ENCODE results near the gene STAT3. TPM values are rescaled to one million over a fixed set of nuclear protein-coding genes. Genes with fewer than 3 reads are reported as not detected.

STAT3 gene
- total RNA-seq, 2 donors from 2014 or later: 346 to 380 TPM

GRCh38 chr17:42286411-42287221 lies 101.6 kb downstream of the STAT3 start:
- no peaks in the 10 kb centered on the region for H3K27me3 Mint-ChIP-seq (ENCODE audit: low read depth)
- ATAC-seq (replicated peaks in 1 of 2) (no peak), DNase-seq (no peak)
- peaks cover 84% of the 10 kb centered on the region for H3K4me1 Mint-ChIP-seq (ENCODE audit: low read depth)
- no peaks in the 10 kb centered on the region for H3K9me3 Mint-ChIP-seq
- peak overlapping the region; percentile 98 for H3K27ac Mint-ChIP-seq
- H3K4me3 Mint-ChIP-seq: peak overlapping the region; percentile 91 to 97
- H3K36me3 Mint-ChIP-seq (ENCODE audit: insufficient read depth in 2 of 2): peaks cover 16 to 22% of the 10 kb centered on the region in 2 donors

GRCh38 chr17:42285346-42286050 lies 102.7 kb downstream of the STAT3 start:
- Mint-ChIP-seq H3K27me3 (ENCODE audit: low read depth) (no peaks in the 10 kb centered on the region), H3K4me1 (ENCODE audit: low read depth) (peaks cover 77% of the 10 kb centered on the region), H3K36me3 (ENCODE audit: insufficient read depth in 2 of 2) (peaks cover 9 to 16% of the 10 kb centered on the region in 2 donors), H3K9me3 (no peaks in the 10 kb centered on the region), H3K27ac (peak overlapping the region; percentile 27), H3K4me3 (peak overlapping the region; percentile 91 to 97)
- DNase-seq (no peak), ATAC-seq (replicated peaks in 1 of 2) (no peak)

- H3K9me3 Mint-ChIP-seq: no peaks in the 10 kb centered on the region
- peaks cover 68% of the 10 kb centered on the region for H3K4me1 Mint-ChIP-seq (ENCODE audit: low read depth)
- peaks cover 3 to 9% of the 10 kb centered on the region in 2 donors for H3K36me3 Mint-ChIP-seq (ENCODE audit: insufficient read depth in 2 of 2)
- ATAC-seq (replicated peaks in 1 of 2) (no peak), DNase-seq (no peak)
- no peak overlapping the region for H3K27ac Mint-ChIP-seq
- no peak overlapping the region for H3K4me3 Mint-ChIP-seq
- no peaks in the 10 kb centered on the region for H3K27me3 Mint-ChIP-seq (ENCODE audit: low read depth)
Observed at GRCh38 chr17:42284566-42284965, 103.7 kb downstream of the STAT3 start.

GRCh38 chr17:42284024-42284369 lies 104.2 kb downstream of the STAT3 start:
- H3K27me3 Mint-ChIP-seq (ENCODE audit: low read depth): no peaks in the 10 kb centered on the region
- DNase-seq (no peak), ATAC-seq (replicated peaks in 1 of 2) (no peak)
- peaks cover under 1 to 5% of the 10 kb centered on the region in 2 donors for H3K36me3 Mint-ChIP-seq (ENCODE audit: insufficient read depth in 2 of 2)
- H3K4me1 Mint-ChIP-seq (ENCODE audit: low read depth): peaks cover 64% of the 10 kb centered on the region
- H3K4me3 Mint-ChIP-seq: no peak overlapping the region
- H3K9me3 Mint-ChIP-seq: no peaks in the 10 kb centered on the region
- peak overlapping the region; percentile 24 for H3K27ac Mint-ChIP-seq

- no peak overlapping the region for H3K27ac Mint-ChIP-seq
- no peaks in the 10 kb centered on the region for H3K9me3 Mint-ChIP-seq
- no peak for DNase-seq
- peaks cover 0 to 5% of the 10 kb centered on the region in 2 donors for H3K36me3 Mint-ChIP-seq (ENCODE audit: insufficient read depth in 2 of 2)
- H3K4me3 Mint-ChIP-seq: no peak overlapping the region
- H3K27me3 Mint-ChIP-seq (ENCODE audit: low read depth): no peaks in the 10 kb centered on the region
- no peak for ATAC-seq (replicated peaks in 1 of 2)
- H3K4me1 Mint-ChIP-seq (ENCODE audit: low read depth): peaks cover 64% of the 10 kb centered on the region
Observed at GRCh38 chr17:42283241-42284023, 104.8 kb downstream of the STAT3 start.

- H3K27ac Mint-ChIP-seq: peak overlapping the region; percentile 43
- H3K36me3 Mint-ChIP-seq (ENCODE audit: insufficient read depth in 2 of 2): peaks cover 0 to 7% of the 10 kb centered on the region in 2 donors
- peak overlapping the region; percentile 7 to 21 for H3K4me3 Mint-ChIP-seq
- H3K9me3 Mint-ChIP-seq: no peaks in the 10 kb centered on the region
- DNase-seq (no peak), ATAC-seq (replicated peaks in 1 of 2) (no peak)
- peaks cover 68% of the 10 kb centered on the region for H3K4me1 Mint-ChIP-seq (ENCODE audit: low read depth)
- no peaks in the 10 kb centered on the region for H3K27me3 Mint-ChIP-seq (ENCODE audit: low read depth)
Observed at GRCh38 chr17:42282478-42283080, 105.7 kb downstream of the STAT3 start.

GRCh38 chr17:42281571-42282096 lies 106.6 kb downstream of the STAT3 start:
- H3K27ac Mint-ChIP-seq: no peak overlapping the region
- no peaks in the 10 kb centered on the region for H3K9me3 Mint-ChIP-seq
- no peaks in the 10 kb centered on the region for H3K27me3 Mint-ChIP-seq (ENCODE audit: low read depth)
- no peak for ATAC-seq (replicated peaks in 1 of 2)
- H3K4me3 Mint-ChIP-seq: no peak overlapping the region
- DNase-seq: no peak
- H3K4me1 Mint-ChIP-seq (ENCODE audit: low read depth): peaks cover 68% of the 10 kb centered on the region
- peaks cover 0 to 7% of the 10 kb centered on the region in 2 donors for H3K36me3 Mint-ChIP-seq (ENCODE audit: insufficient read depth in 2 of 2)

GRCh38 chr17:42279776-42280630 lies 108.2 kb downstream of the STAT3 start:
- Mint-ChIP-seq H3K36me3 (ENCODE audit: insufficient read depth in 2 of 2) (peaks cover 4 to 5% of the 10 kb centered on the region in 2 donors), H3K4me3 (no peak overlapping the region), H3K9me3 (no peaks in the 10 kb centered on the region), H3K4me1 (ENCODE audit: low read depth) (peaks cover 53% of the 10 kb centered on the region), H3K27ac (no peak overlapping the region), H3K27me3 (ENCODE audit: low read depth) (no peaks in the 10 kb centered on the region)
- ATAC-seq (replicated peaks in 1 of 2): no peak
- DNase-seq: no peak

GRCh38 chr17:42277342-42277712 lies 110.9 kb downstream of the STAT3 start:
- ATAC-seq (replicated peaks in 1 of 2): no peak
- Mint-ChIP-seq H3K9me3 (no peaks in the 10 kb centered on the region), H3K4me1 (ENCODE audit: low read depth) (peaks cover 50% of the 10 kb centered on the region), H3K4me3 (peak overlapping the region; percentile 88 to 90), H3K36me3 (ENCODE audit: insufficient read depth in 2 of 2) (peaks cover 11 to 13% of the 10 kb centered on the region in 2 donors), H3K27me3 (ENCODE audit: low read depth) (no peaks in the 10 kb centered on the region), H3K27ac (peak overlapping the region; percentile 90)
- DNase-seq: no peak

GRCh38 chr17:42276609-42277341 lies 111.5 kb downstream of the STAT3 start:
- peak; percentile 32 to 37 for DNase-seq
- Mint-ChIP-seq H3K27me3 (ENCODE audit: low read depth) (no peaks in the 10 kb centered on the region), H3K9me3 (no peaks in the 10 kb centered on the region), H3K27ac (peak overlapping the region; percentile 90), H3K4me3 (peak overlapping the region; percentile 88 to 90), H3K4me1 (ENCODE audit: low read depth) (peaks cover 52% of the 10 kb centered on the region), H3K36me3 (ENCODE audit: insufficient read depth in 2 of 2) (peaks cover 11 to 13% of the 10 kb centered on the region in 2 donors)
- peak; percentile 12 to 16 for ATAC-seq (replicated peaks in 1 of 2)

GRCh38 chr17:42276359-42276608 lies 112.0 kb downstream of the STAT3 start, which contains the start of gene STAT5B:
Gene STAT5B (minus strand): TSS chr17:42276391. CDS start chr17:42232127, 44,264 bp downstream.
- no peaks in the 10 kb centered on the region for H3K27me3 Mint-ChIP-seq (ENCODE audit: low read depth)
- H3K36me3 Mint-ChIP-seq (ENCODE audit: insufficient read depth in 2 of 2): peaks cover 11 to 13% of the 10 kb centered on the region in 2 donors
- no peaks in the 10 kb centered on the region for H3K9me3 Mint-ChIP-seq
- peak; percentile 65 to 82 for DNase-seq
- H3K4me3 Mint-ChIP-seq: peak within 1 kb of the TSS; percentile 88 to 90
- peaks cover 52% of the 10 kb centered on the region for H3K4me1 Mint-ChIP-seq (ENCODE audit: low read depth)
- ATAC-seq (replicated peaks in 1 of 2): peak; percentile 72 to 74
- H3K27ac Mint-ChIP-seq: peak within 1 kb of the TSS; percentile 90
